HepG2 (cell line): ENCODE results near the gene CGB8. TPM values are rescaled to one million over a fixed set of nuclear protein-coding genes. Genes with fewer than 3 reads are reported as not detected.

ENCODE experiments used
- AKAP8 ChIP-seq: sonication (generic); formaldehyde crosslinking; IDR thresholded peaks from 2 replicates; pipeline ENCODE4 v1.5.1; 2020; ENCODE audit warnings: mild to moderate bottlenecking, missing genetic modification reagents
- ARID3A ChIP-seq: IDR thresholded peaks from 2 replicates; pipeline ENCODE4 v1.6.1; 2012; ENCODE audit warnings: low read depth, low read length, improper control_type of control experiment
- CBX2 ChIP-seq, 2 experiments: fragments of 200-600 bp in 1 of 2; sonication (generic); formaldehyde crosslinking in 1 of 2; IDR thresholded peaks; 2 replicates each; pipeline versions ENCODE4 v1.7.0 to v1.8.1; 2018 to 2022; ENCODE audit warnings: low read depth in 2 of 2, low read length in 1 of 2, mild to moderate bottlenecking in 1 of 2, missing genetic modification reagents in 1 of 2
- CBX5 ChIP-seq: sonication (generic); formaldehyde crosslinking; IDR thresholded peaks from 2 replicates; pipeline ENCODE4 v1.4.0; 2020; ENCODE audit warnings: missing genetic modification reagents, borderline replicate concordance
- EEA1 ChIP-seq: sonication (generic); formaldehyde crosslinking; IDR thresholded peaks from 2 replicates; pipeline ENCODE4 v1.5.1; 2020; ENCODE audit warnings: mild to moderate bottlenecking, missing genetic modification reagents, borderline replicate concordance
- HMG20A ChIP-seq: IDR thresholded peaks from 2 replicates; pipeline ENCODE4 v1.6.1; 2016; ENCODE audit warnings: borderline replicate concordance
- HOXA3 ChIP-seq: sonication (generic); formaldehyde crosslinking; IDR thresholded peaks from 2 replicates; pipeline ENCODE4 v1.5.0; 2020; ENCODE audit warnings: missing genetic modification reagents
- KDM2A ChIP-seq: sonication (generic); formaldehyde crosslinking; IDR thresholded peaks from 2 replicates; pipeline ENCODE4 v1.4.0; 2020; ENCODE audit warnings: low read depth, missing genetic modification reagents, borderline replicate concordance
- KLF9 ChIP-seq: IDR thresholded peaks from 2 replicates; pipeline ENCODE4 v1.6.1; 2016; ENCODE audit warnings: low read depth
- NCOA1 ChIP-seq: sonication (generic); formaldehyde crosslinking; IDR thresholded peaks from 2 replicates; pipeline ENCODE4 v1.9.0; 2021; ENCODE audit warnings: missing genetic modification reagents
- NFKBIZ ChIP-seq: IDR thresholded peaks from 2 replicates; pipeline ENCODE4 v1.6.1; 2018; ENCODE audit warnings: missing genetic modification reagents, missing compliant biosample characterization
- REXO4 ChIP-seq: sonication (generic); formaldehyde crosslinking; IDR thresholded peaks from 2 replicates; pipeline ENCODE4 v1.8.0; 2022; ENCODE audit warnings: missing genetic modification reagents, mild to moderate bottlenecking, borderline replicate concordance
- SALL1 ChIP-seq: sonication (generic); formaldehyde crosslinking; IDR thresholded peaks from 2 replicates; pipeline ENCODE4 v1.8.0; 2022; ENCODE audit warnings: mild to moderate bottlenecking, missing genetic modification reagents
- STAT5B ChIP-seq: sonication (generic); formaldehyde crosslinking; IDR thresholded peaks from 2 replicates; pipeline ENCODE4 v1.4.0; 2020; ENCODE audit warnings: missing genetic modification reagents
- ZFP36 ChIP-seq: fragments of 150-350 bp; IDR thresholded peaks from 2 replicates; pipeline ENCODE4 v1.6.1; 2018; ENCODE audit warnings: borderline replicate concordance, low read length, low read depth; ENCODE audit not compliant: partially characterized antibody
- ZKSCAN1 ChIP-seq: fragments of 150-350 bp; IDR thresholded peaks from 2 replicates; pipeline ENCODE4 v1.6.1; 2014; ENCODE audit warnings: low read length
- ZNF3 ChIP-seq: IDR thresholded peaks from 2 replicates; pipeline ENCODE4 v1.7.0; 2017; ENCODE audit warnings: inconsistent platforms
- ZNF335 ChIP-seq: sonication (generic); formaldehyde crosslinking; IDR thresholded peaks from 2 replicates; pipeline ENCODE4 v1.4.0; 2020; ENCODE audit warnings: missing genetic modification reagents
- ZNF430 ChIP-seq: sonication (generic); formaldehyde crosslinking; IDR thresholded peaks from 2 replicates; pipeline ENCODE4 v1.9.0; 2021; ENCODE audit warnings: mild to moderate bottlenecking, missing genetic modification reagents
- ZNF441 ChIP-seq: sonication (generic); formaldehyde crosslinking; IDR thresholded peaks from 2 replicates; pipeline ENCODE4 v1.7.0; 2021; ENCODE audit warnings: missing genetic modification reagents, borderline replicate concordance
- ZNF550 ChIP-seq: sonication (generic); formaldehyde crosslinking; IDR thresholded peaks from 2 replicates; pipeline ENCODE4 v1.4.0; 2020; ENCODE audit warnings: mild to moderate bottlenecking, missing genetic modification reagents, borderline replicate concordance
- ZNF563 ChIP-seq: sonication (generic); formaldehyde crosslinking; IDR thresholded peaks from 2 replicates; pipeline ENCODE4 v1.8.0; 2022; ENCODE audit warnings: mild to moderate bottlenecking, moderate library complexity, missing genetic modification reagents
- ZNF616 ChIP-seq: sonication (generic); formaldehyde crosslinking; IDR thresholded peaks from 2 replicates; pipeline ENCODE4 v1.5.0; 2020; ENCODE audit warnings: low read depth, mild to moderate bottlenecking, missing genetic modification reagents
- ZNF737 ChIP-seq: sonication (generic); formaldehyde crosslinking; IDR thresholded peaks from 2 replicates; pipeline ENCODE4 v1.5.0; 2020; ENCODE audit warnings: missing genetic modification reagents, mild to moderate bottlenecking, borderline replicate concordance
- ZNF749 ChIP-seq: sonication (generic); formaldehyde crosslinking; IDR thresholded peaks from 2 replicates; pipeline ENCODE4 v1.8.0; 2022; ENCODE audit warnings: mild to moderate bottlenecking, missing genetic modification reagents, moderate library complexity, borderline replicate concordance
- ZNF780A ChIP-seq: sonication (generic); formaldehyde crosslinking; IDR thresholded peaks from 2 replicates; pipeline ENCODE4 v1.8.0; 2022; ENCODE audit warnings: mild to moderate bottlenecking, missing genetic modification reagents, moderate library complexity
- polyA plus RNA-seq, 8 experiments: library from polyadenylated mRNA; depleted of rRNA in 3 of 8; stranded (reverse) in 7 of 8; unstranded in 1 of 8; fragments of >200 nt; fragmentation: Illumina TruSeq in 4 of 8; extraction: Trizol in 4 of 8; gene quantifications; 2 replicates each; pipeline versions ENCODE4 v1.2.1 to v1.2.3, GENCODE V29; 2011 to 2016; ENCODE audit warnings: low read depth in 4 of 8, missing spikeins in 1 of 8, mixed read lengths in 1 of 8; ENCODE audit not compliant: insufficient read depth in 1 of 8
- total RNA-seq, 5 experiments: library from RNA; depleted of rRNA; stranded (reverse); fragments of >200 nt; fragmentation: Illumina TruSeq; extraction: Trizol; gene quantifications; 2 replicates each; pipeline ENCODE4 v1.2.3, GENCODE V29; 2016; ENCODE audit warnings: low read depth in 1 of 5
- TF ChIP-seq, protein P1 (sequence below): IDR thresholded peaks from 2 replicates; pipeline ENCODE4 v1.6.1; 2012; ENCODE audit warnings: inconsistent platforms
- TF ChIP-seq, protein P2 (sequence below): sonication (generic); formaldehyde crosslinking; IDR thresholded peaks from 2 replicates; pipeline ENCODE4 v1.4.0; 2020; ENCODE audit warnings: missing genetic modification reagents

The CGB8 gene
- total and polyA plus RNA-seq, 2 of the 13 experiments (the other 11 are each of a cell fraction or from before 2014, with no cell fraction given): not detected

GRCh38 chr19:49017666-49018351, 31.1 kb downstream of the CGB8 start (continued):
- no peak for TF ChIP-seq ZNF616 (CRISPR knock-in tag)
- TF ChIP-seq NFKBIZ (CRISPR knock-in tag): no peak
- TF ChIP-seq ZKSCAN1: no peak
- no peak for TF ChIP-seq NCOA1
- TF ChIP-seq ZNF335 (CRISPR knock-in tag): no peak
- no peak for TF ChIP-seq STAT5B (CRISPR knock-in tag)
- no peak for TF ChIP-seq HOXA3 (CRISPR knock-in tag)
- peak; percentile 91 for TF ChIP-seq KDM2A (CRISPR knock-in tag)
- TF ChIP-seq ZNF550: no peak
- TF ChIP-seq ZNF780A (CRISPR knock-in tag): no peak
- TF ChIP-seq CBX2 (IDR thresholded peaks at IDR 0.05; ENCODE audit: low read depth, low read length): no peak
- no peak for TF ChIP-seq CBX2 (CRISPR knock-in tag; IDR thresholded peaks at IDR 0.05; ENCODE audit: low read depth)
- no peak for TF ChIP-seq ZNF430
- peak; percentile 90 for TF ChIP-seq AKAP8 (CRISPR knock-in tag)
- no peak for TF ChIP-seq CBX5 (CRISPR knock-in tag)
- TF ChIP-seq SALL1 (CRISPR knock-in tag): peak; percentile 56; the same call in 1 of the 2 replicates
- TF ChIP-seq ZFP36: no peak
- no peak for TF ChIP-seq ARID3A
- TF ChIP-seq EEA1 (CRISPR knock-in tag): no peak
- no peak for TF ChIP-seq ZNF737 (CRISPR knock-in tag)
- 0 out of 2 replicates have a peak, but pooled peaks have one; percentile 27 for TF ChIP-seq REXO4 (CRISPR knock-in tag)
- TF ChIP-seq ZNF3: no peak
- TF ChIP-seq, protein P1, sequence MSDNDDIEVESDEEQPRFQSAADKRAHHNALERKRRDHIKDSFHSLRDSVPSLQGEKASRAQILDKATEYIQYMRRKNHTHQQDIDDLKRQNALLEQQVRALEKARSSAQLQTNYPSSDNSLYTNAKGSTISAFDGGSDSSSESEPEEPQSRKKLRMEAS: peak; percentile 75
- 0 out of 2 replicates have a peak, but pooled peaks have one; percentile 40 for TF ChIP-seq ZNF749
- TF ChIP-seq, protein P2, sequence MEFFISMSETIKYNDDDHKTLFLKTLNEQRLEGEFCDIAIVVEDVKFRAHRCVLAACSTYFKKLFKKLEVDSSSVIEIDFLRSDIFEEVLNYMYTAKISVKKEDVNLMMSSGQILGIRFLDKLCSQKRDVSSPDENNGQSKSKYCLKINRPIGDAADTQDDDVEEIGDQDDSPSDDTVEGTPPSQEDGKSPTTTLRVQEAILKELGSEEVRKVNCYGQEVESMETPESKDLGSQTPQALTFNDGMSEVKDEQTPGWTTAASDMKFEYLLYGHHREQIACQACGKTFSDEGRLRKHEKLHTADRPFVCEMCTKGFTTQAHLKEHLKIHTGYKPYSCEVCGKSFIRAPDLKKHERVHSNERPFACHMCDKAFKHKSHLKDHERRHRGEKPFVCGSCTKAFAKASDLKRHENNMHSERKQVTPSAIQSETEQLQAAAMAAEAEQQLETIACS (CRISPR knock-in tag): no peak
- no peak for TF ChIP-seq HMG20A (CRISPR knock-in tag)
- TF ChIP-seq ZNF563: peak; percentile 23; the same call in 1 of the 2 replicates
- TF ChIP-seq KLF9 (CRISPR knock-in tag): no peak
- TF ChIP-seq ZNF441: no peak
